DND-41 (cell line): ENCODE results near the gene CNST.

Experiments
- ATAC-seq: fragments of 200-7000 bp; cut with Tn5 transposase; 3 replicates; pipeline ENCODE4 v1.9.1; 2021; ENCODE audit warnings: low read depth; ENCODE audit not compliant: insufficient read depth
- DNase-seq: peaks from one replicate; pipeline ENCODE4 v3.0.0-alpha.2; 2020
- H2AFZ ChIP-seq: 2 replicates; pipeline ENCODE4 v1.6.0; 2012; ENCODE audit warnings: low read depth, low read length
- H3K27ac ChIP-seq: 2 replicates; pipeline ENCODE4 v1.5.1; 2012; ENCODE audit warnings: low read length, inconsistent platforms
- H3K27me3 ChIP-seq: fragments of 200-600 bp; sonication (generic); 2 replicates; pipeline ENCODE4 v1.6.0; 2012; ENCODE audit warnings: low read length, mild to moderate bottlenecking, inconsistent platforms; ENCODE audit not compliant: insufficient read depth, poor library complexity
- H3K36me3 ChIP-seq: 2 replicates; pipeline ENCODE4 v1.5.1; 2012; ENCODE audit warnings: low read length, inconsistent platforms; ENCODE audit not compliant: insufficient read depth
- H3K4me1 ChIP-seq: 2 replicates; pipeline ENCODE4 v1.5.1; 2012; ENCODE audit warnings: mild to moderate bottlenecking, low read length; ENCODE audit not compliant: insufficient read depth
- H3K4me2 ChIP-seq: 2 replicates; pipeline ENCODE4 v1.6.0; 2012; ENCODE audit warnings: mild to moderate bottlenecking, moderate library complexity, low read length, inconsistent platforms; ENCODE audit not compliant: insufficient read depth
- H3K4me3 ChIP-seq, 2 experiments: fragments of 200-600 bp in 1 of 2; shearing (Covaris generic) in 1 of 2; 2 replicates each; pipeline ENCODE4 v1.5.1; 2012 to 2016; ENCODE audit warnings: inconsistent platforms in 2 of 2, low read length in 2 of 2, mild to moderate bottlenecking in 2 of 2, low read depth in 1 of 2, moderate library complexity in 1 of 2
- H3K79me2 ChIP-seq: 2 replicates; pipeline ENCODE4 v1.6.0; 2012; ENCODE audit warnings: low read length, inconsistent platforms; ENCODE audit not compliant: insufficient read depth
- H3K9ac ChIP-seq: 2 replicates; pipeline ENCODE4 v1.6.0; 2012; ENCODE audit warnings: low read depth, mild to moderate bottlenecking, inconsistent platforms, low read length, moderate library complexity
- H3K9me3 ChIP-seq: 2 replicates; pipeline ENCODE4 v1.5.1; 2012; ENCODE audit warnings: low read length, moderate library complexity, mild to moderate bottlenecking, inconsistent platforms; ENCODE audit not compliant: insufficient read depth, severe bottlenecking
- H4K20me1 ChIP-seq: 2 replicates; pipeline ENCODE4 v1.6.0; 2012; ENCODE audit warnings: low read length; ENCODE audit not compliant: insufficient read depth
- EZH2 ChIP-seq: IDR thresholded peaks from 3 replicates; pipeline ENCODE4 v1.6.1; 2012; ENCODE audit warnings: borderline replicate concordance, low read depth, mild to moderate bottlenecking, moderate library complexity, low read length, inconsistent platforms; ENCODE audit not compliant: severe bottlenecking
- TF ChIP-seq, protein P1 (sequence below): IDR thresholded peaks from 2 replicates; pipeline ENCODE4 v1.5.1; 2012; ENCODE audit warnings: borderline replicate concordance, low read length, moderate library complexity, mild to moderate bottlenecking; ENCODE audit not compliant: poor library complexity, severe bottlenecking; ENCODE audit errors: extremely low read depth

The CNST gene

DNA sequence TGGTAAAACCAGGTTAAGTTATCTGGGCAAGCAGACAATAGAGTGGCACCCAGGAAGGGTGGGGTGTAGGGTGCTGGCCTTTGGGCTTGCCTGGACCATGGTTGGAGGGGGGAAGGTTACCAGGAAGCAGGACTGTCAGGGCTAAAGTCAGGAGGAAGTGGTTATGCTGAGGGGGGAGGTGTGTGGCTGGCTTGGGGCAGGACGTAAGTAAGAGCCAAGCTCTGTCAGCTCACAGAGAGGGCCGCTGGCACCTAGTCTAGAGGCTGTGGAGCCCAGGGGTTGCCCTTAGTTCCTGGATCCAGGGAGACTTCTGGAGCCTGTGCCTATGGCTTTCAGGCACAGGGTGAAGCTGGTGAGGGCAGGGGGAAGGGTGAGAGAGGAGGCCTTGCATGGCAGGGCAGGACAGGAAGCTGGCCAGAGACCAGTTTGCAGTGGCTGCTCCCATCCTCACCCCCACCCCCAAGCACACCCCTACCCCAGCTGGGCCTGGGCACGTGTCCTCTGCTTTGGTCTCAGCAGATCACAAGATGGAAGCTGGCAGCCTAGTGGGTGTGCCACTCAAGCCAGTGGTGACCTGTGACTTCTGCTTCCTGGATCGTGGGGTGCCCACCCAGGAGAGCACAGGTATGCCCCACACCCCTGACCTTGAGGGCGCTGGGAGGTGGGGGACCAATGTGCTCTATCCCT, 38.7 kb upstream of the CNST start:
- no peak overlapping the region for H3K27ac ChIP-seq
- DNase-seq (no peak), ATAC-seq (no peak)
- no peaks in the 10 kb centered on the region for H4K20me1 ChIP-seq
- H3K9ac ChIP-seq = no peak overlapping the region
- H3K4me3 ChIP-seq = no peak overlapping the region
- H3K9me3 ChIP-seq = peaks cover 6% of the 10 kb centered on the region
- no peaks in the 10 kb centered on the region for H3K27me3 ChIP-seq
- no peaks in the 10 kb centered on the region for H3K36me3 ChIP-seq
- no peaks in the 10 kb centered on the region for H3K4me1 ChIP-seq
- TF ChIP-seq, protein P1, sequence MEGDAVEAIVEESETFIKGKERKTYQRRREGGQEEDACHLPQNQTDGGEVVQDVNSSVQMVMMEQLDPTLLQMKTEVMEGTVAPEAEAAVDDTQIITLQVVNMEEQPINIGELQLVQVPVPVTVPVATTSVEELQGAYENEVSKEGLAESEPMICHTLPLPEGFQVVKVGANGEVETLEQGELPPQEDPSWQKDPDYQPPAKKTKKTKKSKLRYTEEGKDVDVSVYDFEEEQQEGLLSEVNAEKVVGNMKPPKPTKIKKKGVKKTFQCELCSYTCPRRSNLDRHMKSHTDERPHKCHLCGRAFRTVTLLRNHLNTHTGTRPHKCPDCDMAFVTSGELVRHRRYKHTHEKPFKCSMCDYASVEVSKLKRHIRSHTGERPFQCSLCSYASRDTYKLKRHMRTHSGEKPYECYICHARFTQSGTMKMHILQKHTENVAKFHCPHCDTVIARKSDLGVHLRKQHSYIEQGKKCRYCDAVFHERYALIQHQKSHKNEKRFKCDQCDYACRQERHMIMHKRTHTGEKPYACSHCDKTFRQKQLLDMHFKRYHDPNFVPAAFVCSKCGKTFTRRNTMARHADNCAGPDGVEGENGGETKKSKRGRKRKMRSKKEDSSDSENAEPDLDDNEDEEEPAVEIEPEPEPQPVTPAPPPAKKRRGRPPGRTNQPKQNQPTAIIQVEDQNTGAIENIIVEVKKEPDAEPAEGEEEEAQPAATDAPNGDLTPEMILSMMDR = no peak
- TF ChIP-seq EZH2 = no peak
- no peaks in the 10 kb centered on the region for H3K79me2 ChIP-seq
- H2AFZ ChIP-seq = no peak overlapping the region
- no peak overlapping the region for H3K4me2 ChIP-seq

DNA sequence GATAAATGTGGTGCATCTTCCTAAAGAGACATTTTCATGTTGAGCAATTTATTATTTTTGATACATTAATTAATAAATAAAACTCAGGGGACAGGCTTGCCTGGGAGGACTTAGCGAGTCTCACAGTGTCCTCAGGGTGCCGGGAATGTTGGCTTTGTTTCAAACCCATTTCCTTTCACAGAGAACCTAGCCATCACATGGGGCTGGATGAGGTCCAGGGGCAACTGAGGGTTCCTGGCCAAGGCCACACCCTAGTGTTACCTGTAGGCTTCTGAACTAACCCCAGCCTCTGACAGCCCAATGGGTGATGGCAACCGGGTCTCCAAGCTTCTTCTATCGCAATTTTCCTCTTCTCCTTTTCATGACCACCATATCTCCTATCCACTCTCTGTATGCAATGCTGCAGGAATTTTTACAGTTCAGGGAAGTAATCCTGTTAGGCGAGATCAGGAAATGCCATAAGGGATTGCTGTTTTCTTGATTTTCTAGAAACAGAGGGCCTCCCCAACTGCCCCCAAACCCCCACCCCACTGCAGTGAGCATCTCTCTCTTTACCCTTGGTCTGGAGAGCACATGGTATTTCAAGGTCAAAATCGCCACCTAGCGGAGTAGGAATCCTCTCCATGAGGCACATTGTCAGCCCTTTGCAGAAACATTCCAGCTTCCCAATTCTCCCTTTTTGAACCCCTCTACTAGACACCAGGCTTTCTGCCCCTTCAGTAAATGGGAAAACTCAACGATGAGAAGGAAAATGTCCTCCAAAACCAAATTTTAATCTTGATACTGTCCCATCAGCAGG, 37.1 kb upstream of the CNST start:
- no peaks in the 10 kb centered on the region for H3K27me3 ChIP-seq
- H3K4me1 ChIP-seq = no peaks in the 10 kb centered on the region
- no peaks in the 10 kb centered on the region for H4K20me1 ChIP-seq
- H3K4me2 ChIP-seq = no peak overlapping the region
- DNase-seq = no peak
- H3K27ac ChIP-seq = no peak overlapping the region
- H2AFZ ChIP-seq = no peak overlapping the region
- H3K9me3 ChIP-seq = peaks cover 6% of the 10 kb centered on the region
- ATAC-seq = no peak
- no peaks in the 10 kb centered on the region for H3K36me3 ChIP-seq
- H3K79me2 ChIP-seq = no peaks in the 10 kb centered on the region
- H3K4me3 ChIP-seq = no peak overlapping the region
- H3K9ac ChIP-seq = no peak overlapping the region
- TF ChIP-seq, protein P1 = no peak
- no peak for TF ChIP-seq EZH2

DNA sequence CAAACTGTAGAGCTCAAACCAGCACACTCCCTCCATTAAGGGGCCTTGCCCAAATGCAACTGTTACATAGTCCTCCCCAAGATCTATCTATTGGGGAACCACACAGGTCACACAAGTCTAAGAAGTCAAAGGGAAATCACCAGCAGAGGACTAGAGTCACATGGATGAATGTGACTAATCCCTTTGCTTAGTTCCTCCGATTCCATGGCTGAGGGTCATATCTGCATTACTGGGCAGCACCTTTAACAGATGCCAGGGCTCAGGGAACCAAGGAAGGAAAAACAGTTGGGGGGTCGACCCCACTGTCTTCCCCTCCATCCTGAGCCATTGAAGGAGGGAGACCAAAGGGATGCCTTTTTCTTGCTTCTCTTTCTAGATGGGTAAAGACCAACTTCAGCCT, 35.8 kb upstream of the CNST start:
- H3K9ac ChIP-seq = no peak overlapping the region
- H4K20me1 ChIP-seq = no peaks in the 10 kb centered on the region
- H3K79me2 ChIP-seq = no peaks in the 10 kb centered on the region
- no peak overlapping the region for H3K4me2 ChIP-seq
- H3K4me3 ChIP-seq = no peak overlapping the region
- no peak for DNase-seq
- no peaks in the 10 kb centered on the region for H3K27me3 ChIP-seq
- no peak overlapping the region for H3K27ac ChIP-seq
- no peaks in the 10 kb centered on the region for H3K4me1 ChIP-seq
- H3K36me3 ChIP-seq = no peaks in the 10 kb centered on the region
- ATAC-seq = no peak
- TF ChIP-seq EZH2 = no peak
- TF ChIP-seq, protein P1 = no peak
- H2AFZ ChIP-seq = no peak overlapping the region
- peaks cover 6% of the 10 kb centered on the region for H3K9me3 ChIP-seq
